DOHH2 (cell line): Measurements from ENCODE around the gene ZDHHC6.

Experiments
- CTCF ChIP-seq: fragments of 200-600 bp; sonication (generic); IDR thresholded peaks from one replicate; pipeline ENCODE4 v1.5.1; 2014; ENCODE audit warnings: antibody characterized with exemption, mild to moderate bottlenecking, low read depth, low read length; ENCODE audit not compliant: poor library complexity, severe bottlenecking
- EZH2phosphoT487 ChIP-seq: fragments of 200-600 bp; sonication (generic); IDR thresholded peaks from 2 replicates; pipeline ENCODE4 v1.6.1; 2017; ENCODE audit warnings: borderline replicate concordance, mild to moderate bottlenecking, antibody characterized with exemption, low read length, moderate library complexity, mixed read lengths

GRCh38 chr10:112461029-112461887 is 14.5 kb upstream of the ZDHHC6 start:
- no peak for TF ChIP-seq CTCF
- no peak for TF ChIP-seq EZH2phosphoT487
